PC-9 (cell line): Measurements from ENCODE around the gene ENAH.

Experiments used
- CTCF ChIP-seq: fragments of 200-600 bp; sonication (generic); conservative IDR thresholded peaks from 2 replicates; pipeline ENCODE4 v1.6.1; 2017; ENCODE audit warnings: mixed run types, antibody characterized with exemption, mild to moderate bottlenecking, moderate library complexity
- EZH2 ChIP-seq: fragments of 200-600 bp; sonication (generic); IDR thresholded peaks from 2 replicates; pipeline ENCODE4 v1.8.0; 2017; ENCODE audit warnings: antibody characterized with exemption, low read depth

- TF ChIP-seq CTCF (no peak), EZH2 (no peak)
Observed at GRCh38 chr1:225670806-225671733, 18.1 kb upstream of the ENAH start.
